HepG2 (cell line): ENCODE results near the gene ARHGAP9. TPM values are rescaled to one million over a fixed set of nuclear protein-coding genes. Genes with fewer than 3 reads are reported as not detected.
A peak's percentile ranks its signal among the peaks of the same experiment; 100 is the strongest.

Source experiments
- CBX1 ChIP-seq: IDR thresholded peaks from one replicate; pipeline ENCODE4 v1.6.1; 2016; ENCODE audit warnings: antibody characterized with exemption, low read depth
- E2F2 ChIP-seq: sonication (generic); formaldehyde crosslinking; IDR thresholded peaks from 2 replicates; pipeline ENCODE4 v1.4.0; 2020; ENCODE audit warnings: missing genetic modification reagents, borderline replicate concordance
- ETV5 ChIP-seq: IDR thresholded peaks from 2 replicates; pipeline ENCODE4 v1.6.1; 2018; ENCODE audit warnings: missing biosample characterization, missing genetic modification reagents, inconsistent platforms, borderline replicate concordance
- FOXK1 ChIP-seq: sonication (generic); formaldehyde crosslinking; IDR thresholded peaks from 2 replicates; pipeline ENCODE4 v1.4.0; 2020; ENCODE audit warnings: low read depth, missing genetic modification reagents, borderline replicate concordance
- GATA4 ChIP-seq: sonication (generic); IDR thresholded peaks from 2 replicates; pipeline ENCODE4 v1.6.1; 2016; ENCODE audit warnings: antibody characterized with exemption, low read depth, borderline replicate concordance
- HMGA1 ChIP-seq: sonication (generic); formaldehyde crosslinking; conservative IDR thresholded peaks from 2 replicates; pipeline ENCODE4 v1.4.0; 2020; ENCODE audit warnings: missing genetic modification reagents
- HNRNPL ChIP-seq: fragments of 200-400 bp; formaldehyde crosslinking; IDR thresholded peaks from 2 replicates; pipeline ENCODE4 v1.6.1; 2017; ENCODE audit warnings: mild to moderate bottlenecking, low read depth, low read length
- IKZF1 ChIP-seq: fragments of 450-650 bp; IDR thresholded peaks from 2 replicates; pipeline ENCODE4 v1.7.1; 2016
- MIER3 ChIP-seq: IDR thresholded peaks from 2 replicates; pipeline ENCODE4 v1.6.1; 2016; ENCODE audit warnings: missing compliant biosample characterization, borderline replicate concordance
- NFATC3 ChIP-seq: sonication (generic); formaldehyde crosslinking; IDR thresholded peaks from 2 replicates; pipeline ENCODE4 v1.5.1; 2020; ENCODE audit warnings: mild to moderate bottlenecking, missing genetic modification reagents
- NR2F6 ChIP-seq, 2 experiments: IDR thresholded peaks; 2 replicates each; pipeline ENCODE4 v1.6.1; 2016; ENCODE audit warnings: antibody characterized with exemption in 1 of 2, mild to moderate bottlenecking in 1 of 2
- PCBP1 ChIP-seq: fragments of 200-400 bp; formaldehyde crosslinking; IDR thresholded peaks from 2 replicates; pipeline ENCODE4 v1.6.1; 2017; ENCODE audit warnings: mild to moderate bottlenecking, low read depth, low read length, borderline replicate concordance
- RARG ChIP-seq: sonication (generic); formaldehyde crosslinking; IDR thresholded peaks from 2 replicates; pipeline ENCODE4 v1.4.0; 2020; ENCODE audit warnings: low read depth, mild to moderate bottlenecking, missing genetic modification reagents
- SMYD3 ChIP-seq: sonication (generic); formaldehyde crosslinking; IDR thresholded peaks from 2 replicates; pipeline ENCODE4 v1.8.1; 2023; ENCODE audit warnings: mild to moderate bottlenecking, missing genetic modification reagents
- SRY ChIP-seq: sonication (generic); formaldehyde crosslinking; IDR thresholded peaks from 2 replicates; pipeline ENCODE4 v1.8.0; 2022; ENCODE audit warnings: mild to moderate bottlenecking, missing genetic modification reagents
- TAF15 ChIP-seq: fragments of 200-400 bp; formaldehyde crosslinking; IDR thresholded peaks from one replicate; pipeline ENCODE4 v1.6.1; 2018; ENCODE audit warnings: mild to moderate bottlenecking, low read depth, low read length; ENCODE audit not compliant: poor library complexity, severe bottlenecking
- TEF ChIP-seq: sonication (generic); formaldehyde crosslinking; IDR thresholded peaks from 2 replicates; pipeline ENCODE4 v1.5.0; 2020; ENCODE audit warnings: missing genetic modification reagents
- ZNF256 ChIP-seq: sonication (generic); formaldehyde crosslinking; conservative IDR thresholded peaks from 2 replicates; pipeline ENCODE4 v1.4.0; 2020; ENCODE audit warnings: missing genetic modification reagents
- ZNF530 ChIP-seq: sonication (generic); formaldehyde crosslinking; IDR thresholded peaks from 2 replicates; pipeline ENCODE4 v1.5.0; 2020; ENCODE audit warnings: low read depth, mild to moderate bottlenecking, missing genetic modification reagents
- ZNF616 ChIP-seq: sonication (generic); formaldehyde crosslinking; IDR thresholded peaks from 2 replicates; pipeline ENCODE4 v1.5.0; 2020; ENCODE audit warnings: low read depth, mild to moderate bottlenecking, missing genetic modification reagents
- ZNF782 ChIP-seq: sonication (generic); formaldehyde crosslinking; IDR thresholded peaks from 2 replicates; pipeline ENCODE4 v1.4.0; 2020; ENCODE audit warnings: missing genetic modification reagents, mild to moderate bottlenecking, borderline replicate concordance
- ZSCAN21 ChIP-seq: sonication (generic); formaldehyde crosslinking; IDR thresholded peaks from 2 replicates; pipeline ENCODE4 v1.8.0; 2022; ENCODE audit warnings: mild to moderate bottlenecking, missing genetic modification reagents, moderate library complexity, borderline replicate concordance
- polyA plus RNA-seq, 8 experiments: library from polyadenylated mRNA; depleted of rRNA in 3 of 8; stranded (reverse) in 7 of 8; unstranded in 1 of 8; fragments of >200 nt; fragmentation: Illumina TruSeq in 4 of 8; extraction: Trizol in 4 of 8; gene quantifications; 2 replicates each; pipeline versions ENCODE4 v1.2.1 to v1.2.3, GENCODE V29; 2011 to 2016; ENCODE audit warnings: low read depth in 4 of 8, missing spikeins in 1 of 8, mixed read lengths in 1 of 8; ENCODE audit not compliant: insufficient read depth in 1 of 8
- total RNA-seq, 5 experiments: library from RNA; depleted of rRNA; stranded (reverse); fragments of >200 nt; fragmentation: Illumina TruSeq; extraction: Trizol; gene quantifications; 2 replicates each; pipeline ENCODE4 v1.2.3, GENCODE V29; 2016; ENCODE audit warnings: low read depth in 1 of 5
- TF ChIP-seq, protein P1 (sequence below): sonication (generic); formaldehyde crosslinking; IDR thresholded peaks from 2 replicates; pipeline ENCODE4 v1.5.0; 2020; ENCODE audit warnings: mild to moderate bottlenecking, missing genetic modification reagents
- TF ChIP-seq, protein P2 (sequence below): sonication (generic); formaldehyde crosslinking; IDR thresholded peaks from 2 replicates; pipeline ENCODE4 v1.4.0; 2020; ENCODE audit warnings: missing genetic modification reagents

The ARHGAP9 gene
- total and polyA plus RNA-seq, 2 of the 13 experiments (the other 11 are each of a cell fraction or from before 2014, with no cell fraction given): 0.18 to 1.2 TPM

GRCh38 chr12:57454566-57455373 is 24.9 kb downstream of the ARHGAP9 start, which contains the start of gene INHBE (continued):
- TF ChIP-seq TEF (CRISPR knock-in tag) (no peak), SMYD3 (CRISPR knock-in tag) (no peak), TAF15 (no peak), HNRNPL (peak; percentile 98), IKZF1 (no peak), NR2F6 (IDR thresholded peaks at IDR 0.05) (peak; percentile 86), NR2F6 (CRISPR knock-in tag; IDR thresholded peaks at IDR 0.05) (peak; percentile 95), ZNF530 (CRISPR knock-in tag) (no peak), PCBP1 (no peak), E2F2 (no peak), GATA4 (0 out of 2 replicates have a peak, but pooled peaks have one; percentile 16), SRY (no peak; the same call in 1 of the 2 replicates), ETV5 (CRISPR knock-in tag) (no peak; the same call in 1 of the 2 replicates), ZNF782 (CRISPR knock-in tag) (peak; percentile 60; the same call in 1 of the 2 replicates), FOXK1 (no peak; the same call in 1 of the 2 replicates), CBX1 (no peak), HMGA1 (no peak), ZSCAN21 (CRISPR knock-in tag) (peak; percentile 80; the same call in 1 of the 2 replicates), ZNF256 (CRISPR knock-in tag) (no peak), RARG (CRISPR knock-in tag) (no peak), ZNF616 (CRISPR knock-in tag) (0 out of 2 replicates have a peak, but pooled peaks have one; percentile 19), NFATC3 (CRISPR knock-in tag) (no peak), MIER3 (CRISPR knock-in tag) (peak; percentile 69)
- TF ChIP-seq, protein P1, sequence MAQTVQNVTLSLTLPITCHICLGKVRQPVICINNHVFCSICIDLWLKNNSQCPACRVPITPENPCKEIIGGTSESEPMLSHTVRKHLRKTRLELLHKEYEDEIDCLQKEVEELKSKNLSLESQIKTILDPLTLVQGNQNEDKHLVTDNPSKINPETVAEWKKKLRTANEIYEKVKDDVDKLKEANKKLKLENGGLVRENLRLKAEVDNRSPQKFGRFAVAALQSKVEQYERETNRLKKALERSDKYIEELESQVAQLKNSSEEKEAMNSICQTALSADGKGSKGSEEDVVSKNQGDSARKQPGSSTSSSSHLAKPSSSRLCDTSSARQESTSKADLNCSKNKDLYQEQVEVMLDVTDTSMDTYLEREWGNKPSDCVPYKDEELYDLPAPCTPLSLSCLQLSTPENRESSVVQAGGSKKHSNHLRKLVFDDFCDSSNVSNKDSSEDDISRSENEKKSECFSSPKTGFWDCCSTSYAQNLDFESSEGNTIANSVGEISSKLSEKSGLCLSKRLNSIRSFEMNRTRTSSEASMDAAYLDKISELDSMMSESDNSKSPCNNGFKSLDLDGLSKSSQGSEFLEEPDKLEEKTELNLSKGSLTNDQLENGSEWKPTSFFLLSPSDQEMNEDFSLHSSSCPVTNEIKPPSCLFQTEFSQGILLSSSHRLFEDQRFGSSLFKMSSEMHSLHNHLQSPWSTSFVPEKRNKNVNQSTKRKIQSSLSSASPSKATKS (CRISPR knock-in tag): peak; percentile 80
- TF ChIP-seq, protein P2, sequence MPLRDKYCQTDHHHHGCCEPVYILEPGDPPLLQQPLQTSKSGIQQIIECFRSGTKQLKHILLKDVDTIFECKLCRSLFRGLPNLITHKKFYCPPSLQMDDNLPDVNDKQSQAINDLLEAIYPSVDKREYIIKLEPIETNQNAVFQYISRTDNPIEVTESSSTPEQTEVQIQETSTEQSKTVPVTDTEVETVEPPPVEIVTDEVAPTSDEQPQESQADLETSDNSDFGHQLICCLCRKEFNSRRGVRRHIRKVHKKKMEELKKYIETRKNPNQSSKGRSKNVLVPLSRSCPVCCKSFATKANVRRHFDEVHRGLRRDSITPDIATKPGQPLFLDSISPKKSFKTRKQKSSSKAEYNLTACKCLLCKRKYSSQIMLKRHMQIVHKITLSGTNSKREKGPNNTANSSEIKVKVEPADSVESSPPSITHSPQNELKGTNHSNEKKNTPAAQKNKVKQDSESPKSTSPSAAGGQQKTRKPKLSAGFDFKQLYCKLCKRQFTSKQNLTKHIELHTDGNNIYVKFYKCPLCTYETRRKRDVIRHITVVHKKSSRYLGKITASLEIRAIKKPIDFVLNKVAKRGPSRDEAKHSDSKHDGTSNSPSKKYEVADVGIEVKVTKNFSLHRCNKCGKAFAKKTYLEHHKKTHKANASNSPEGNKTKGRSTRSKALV (CRISPR knock-in tag): no peak
